ENCODE results near the gene ZNF280D.
"Not testable (repeated sequence)": the region's sequence is repeated elsewhere in the genome, so short reads cannot be mapped to it uniquely, and the experiment has no call there.

The ZNF280D gene, protein sequence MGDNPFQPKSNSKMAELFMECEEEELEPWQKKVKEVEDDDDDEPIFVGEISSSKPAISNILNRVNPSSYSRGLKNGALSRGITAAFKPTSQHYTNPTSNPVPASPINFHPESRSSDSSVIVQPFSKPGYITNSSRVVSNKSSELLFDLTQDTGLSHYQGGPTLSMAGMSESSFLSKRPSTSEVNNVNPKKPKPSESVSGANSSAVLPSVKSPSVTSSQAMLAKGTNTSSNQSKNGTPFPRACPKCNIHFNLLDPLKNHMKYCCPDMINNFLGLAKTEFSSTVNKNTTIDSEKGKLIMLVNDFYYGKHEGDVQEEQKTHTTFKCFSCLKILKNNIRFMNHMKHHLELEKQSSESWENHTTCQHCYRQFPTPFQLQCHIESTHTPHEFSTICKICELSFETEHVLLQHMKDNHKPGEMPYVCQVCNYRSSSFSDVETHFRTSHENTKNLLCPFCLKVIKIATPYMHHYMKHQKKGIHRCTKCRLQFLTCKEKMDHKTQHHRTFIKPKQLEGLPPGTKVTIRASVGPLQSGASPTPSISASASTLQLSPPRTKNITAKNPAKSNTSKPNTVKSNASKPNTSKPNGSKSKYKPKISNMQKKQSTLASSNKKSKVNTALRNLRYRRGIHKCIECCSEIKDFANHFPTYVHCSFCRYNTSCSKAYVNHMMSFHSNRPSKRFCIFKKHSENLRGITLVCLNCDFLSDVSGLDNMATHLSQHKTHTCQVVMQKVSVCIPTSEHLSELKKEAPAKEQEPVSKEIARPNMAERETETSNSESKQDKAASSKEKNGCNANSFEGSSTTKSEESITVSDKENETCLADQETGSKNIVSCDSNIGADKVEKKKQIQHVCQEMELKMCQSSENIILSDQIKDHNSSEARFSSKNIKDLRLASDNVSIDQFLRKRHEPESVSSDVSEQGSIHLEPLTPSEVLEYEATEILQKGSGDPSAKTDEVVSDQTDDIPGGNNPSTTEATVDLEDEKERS

DNA sequence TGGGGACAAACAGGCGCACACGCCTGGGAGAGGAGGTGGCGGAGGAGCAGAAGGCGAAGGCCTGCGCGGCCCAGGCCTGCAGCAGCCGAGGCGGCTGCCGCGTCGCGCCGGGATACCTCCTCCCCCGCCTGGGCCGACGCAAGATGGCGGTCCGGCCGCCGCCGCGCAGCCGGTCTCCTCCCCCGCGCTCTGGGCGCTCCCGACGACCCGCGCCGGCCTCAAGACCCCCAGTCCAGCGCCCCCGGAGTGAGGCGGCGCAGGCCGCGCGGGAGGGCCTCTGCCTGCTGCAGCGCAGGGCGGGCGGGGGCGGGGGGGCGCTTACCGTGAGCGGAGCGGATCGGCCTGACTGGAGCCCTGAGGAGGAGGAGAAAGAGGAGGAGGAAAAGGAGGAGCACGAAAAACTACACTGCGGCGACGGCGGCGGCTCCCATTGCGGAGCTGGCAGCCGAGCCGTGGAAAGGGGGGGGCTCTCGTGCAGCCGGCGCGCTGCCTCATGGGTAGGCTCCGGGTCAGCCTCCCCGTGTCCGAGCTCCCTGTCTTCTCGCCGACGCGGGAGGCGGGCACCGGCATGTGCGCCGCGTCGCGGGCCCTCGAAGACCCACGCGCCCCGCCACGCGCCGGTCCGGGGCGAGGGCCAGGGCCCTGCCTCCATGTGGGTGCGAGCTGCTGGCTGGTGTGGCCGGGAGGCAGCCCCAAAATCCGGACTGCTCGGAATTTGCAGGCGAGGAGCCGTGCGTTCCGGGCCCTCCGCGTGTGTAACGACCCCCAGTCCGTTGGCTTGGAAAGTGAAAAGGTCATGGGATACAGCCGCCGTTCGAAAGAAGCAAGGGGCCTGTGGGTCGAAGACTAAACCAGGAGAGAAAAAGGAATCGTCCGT lies at the start of gene ZNF280D:
Gene ZNF280D (minus strand): TSS at position 374 of the 877 bp plus-strand sequence. CDS start 26,400 bp downstream, outside the sequence.
- no peak for FAIRE-seq

DNA sequence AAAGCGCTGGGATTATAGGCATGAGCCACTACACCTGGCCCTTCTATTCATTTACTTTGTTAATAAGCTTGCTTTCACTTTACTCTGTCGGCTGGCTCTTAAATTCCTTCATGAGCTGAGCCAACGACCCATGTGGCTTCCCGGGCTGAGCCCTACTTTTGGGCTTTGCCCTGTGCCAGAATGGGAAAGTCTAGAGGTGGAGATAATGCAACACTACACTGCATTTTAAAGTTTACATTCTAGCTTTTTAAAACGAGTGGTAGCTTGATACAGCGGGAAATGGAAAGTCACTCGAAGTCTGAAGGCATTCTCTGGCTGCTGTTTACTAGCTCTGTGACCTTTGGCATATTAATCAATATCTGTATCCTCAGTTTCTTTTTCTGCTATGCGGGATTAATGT lies 49.0 kb upstream of the ZNF280D start:
- FAIRE-seq, result no peak

DNA sequence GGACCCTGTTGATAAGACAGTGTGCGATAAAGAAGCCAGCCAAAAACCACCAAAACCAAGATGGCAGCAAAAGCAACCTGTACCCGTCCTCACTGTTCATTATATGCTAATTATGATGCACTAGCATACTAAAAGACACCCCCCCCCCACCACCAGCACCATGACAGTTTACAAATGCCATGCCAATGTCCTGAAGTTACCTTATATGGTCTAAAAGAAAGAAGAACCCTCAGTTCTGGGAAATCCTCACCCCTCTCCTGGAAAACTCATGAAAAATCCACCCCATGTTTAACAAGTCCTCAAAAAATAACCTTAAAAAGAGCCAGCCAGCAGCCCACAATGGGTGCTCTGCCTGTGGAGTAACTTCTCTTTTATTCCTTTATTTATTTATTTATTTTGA lies 48.4 kb upstream of the ZNF280D start:
- FAIRE-seq, result no peak

DNA sequence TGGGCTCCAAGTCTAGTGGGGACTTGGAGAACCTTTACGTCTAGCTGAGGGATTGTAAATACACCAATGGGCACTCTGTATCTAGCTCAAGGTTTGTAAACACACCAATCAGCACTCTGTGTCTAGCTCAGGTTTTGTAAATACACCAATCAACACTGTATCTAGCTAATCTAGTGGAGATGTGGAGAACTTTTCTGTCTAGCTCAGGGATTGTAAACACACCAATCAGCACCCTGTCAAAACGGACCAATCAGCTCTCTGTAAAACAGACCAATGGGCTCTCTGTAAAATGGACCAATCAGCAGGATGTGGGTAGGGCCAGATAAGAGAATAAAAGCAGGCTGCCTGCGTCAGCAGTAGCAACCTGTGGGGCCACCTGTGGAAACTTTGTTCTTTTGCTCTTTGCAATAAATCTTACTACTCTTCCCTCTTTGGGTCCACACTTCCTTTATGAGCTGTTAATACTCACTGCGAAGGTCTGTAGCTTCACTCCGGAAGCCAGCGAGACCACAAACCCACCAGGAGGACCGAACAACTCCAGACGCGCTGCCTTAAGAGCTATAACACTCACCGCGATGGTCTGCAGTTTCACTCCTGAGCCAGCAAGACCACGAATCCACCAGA lies 46.9 kb upstream of the ZNF280D start:
- not testable (repeated sequence) for FAIRE-seq

DNA sequence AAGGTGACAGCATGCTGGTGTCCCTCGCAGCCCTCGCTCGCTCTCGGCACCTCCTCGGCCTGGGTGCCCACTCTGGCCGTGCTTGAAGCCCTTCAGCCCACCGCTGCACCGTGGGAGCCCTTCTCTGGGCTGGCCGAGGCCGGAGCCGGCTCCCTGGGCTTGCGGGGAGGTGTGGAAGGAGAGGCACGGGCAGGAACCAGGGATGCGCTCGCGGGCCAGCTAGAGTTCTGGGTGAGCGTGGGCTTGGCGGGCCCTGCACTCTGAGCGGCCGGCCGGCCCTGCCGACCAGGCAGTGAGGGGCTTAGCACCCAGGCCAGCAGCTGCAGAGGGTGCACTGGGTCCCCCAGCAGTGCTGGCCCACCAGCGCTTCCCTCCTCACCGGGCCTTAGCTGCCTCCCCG lies 46.1 kb upstream of the ZNF280D start:
- not testable (repeated sequence) for FAIRE-seq

DNA sequence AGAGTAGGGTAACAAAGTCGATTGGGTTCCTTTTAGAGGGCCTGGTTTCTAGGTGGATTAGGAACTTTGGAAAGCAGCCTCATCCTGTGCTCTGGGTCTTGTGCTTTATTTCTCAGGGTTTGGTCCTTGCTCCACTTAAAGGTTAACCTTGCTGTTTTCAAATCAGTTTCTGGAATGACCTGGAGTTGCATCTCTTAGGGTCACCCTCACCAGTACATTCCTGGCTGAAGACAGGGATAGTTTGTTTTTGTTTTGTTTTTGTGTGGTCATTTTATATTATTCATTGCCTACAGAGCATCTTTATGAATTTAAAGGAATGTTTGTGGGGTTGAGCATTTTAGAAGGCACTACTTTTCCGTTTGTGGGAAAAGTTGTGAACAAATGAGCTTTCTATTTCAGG lies 45.5 kb upstream of the ZNF280D start:
- no peak for FAIRE-seq

DNA sequence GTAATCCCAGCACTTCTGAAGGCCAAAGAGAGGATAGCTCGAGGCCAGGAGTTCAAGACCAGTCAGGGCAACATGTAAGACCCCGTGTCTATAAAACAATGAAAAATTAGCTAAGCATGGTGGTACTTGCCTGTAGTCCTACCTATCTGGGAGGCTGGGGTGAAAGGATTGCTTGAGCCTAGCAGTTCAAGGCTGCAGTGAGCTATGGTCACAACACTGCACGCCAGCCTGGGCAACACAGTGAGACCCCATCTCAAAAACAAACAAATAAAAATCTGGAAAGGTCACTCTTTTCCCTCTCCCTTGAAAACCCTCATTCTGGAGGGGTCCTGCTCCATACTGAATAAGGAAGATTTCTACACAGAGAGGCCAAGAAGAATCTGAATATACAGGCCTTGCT lies 43.5 kb upstream of the ZNF280D start:
- no peak for FAIRE-seq

DNA sequence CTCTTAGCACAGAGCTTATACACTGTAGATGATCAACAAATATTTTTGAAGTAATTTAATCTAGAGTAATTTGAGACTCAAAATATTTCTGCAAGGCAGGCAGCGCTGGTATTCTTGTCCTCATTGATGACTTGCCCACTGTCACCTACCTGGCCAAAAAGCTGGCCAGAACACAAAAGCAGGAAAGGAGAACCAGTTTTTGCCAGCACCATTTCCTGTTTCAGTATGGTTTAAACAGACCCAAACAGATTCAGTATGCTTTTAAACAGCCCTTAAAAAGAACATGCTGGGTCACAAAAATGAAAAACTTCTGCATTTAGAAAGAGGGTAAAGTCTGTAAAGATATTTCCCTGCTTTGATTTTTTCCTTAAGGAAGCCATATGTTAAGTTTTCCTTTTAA lies 42.3 kb upstream of the ZNF280D start:
- no peak for FAIRE-seq

DNA sequence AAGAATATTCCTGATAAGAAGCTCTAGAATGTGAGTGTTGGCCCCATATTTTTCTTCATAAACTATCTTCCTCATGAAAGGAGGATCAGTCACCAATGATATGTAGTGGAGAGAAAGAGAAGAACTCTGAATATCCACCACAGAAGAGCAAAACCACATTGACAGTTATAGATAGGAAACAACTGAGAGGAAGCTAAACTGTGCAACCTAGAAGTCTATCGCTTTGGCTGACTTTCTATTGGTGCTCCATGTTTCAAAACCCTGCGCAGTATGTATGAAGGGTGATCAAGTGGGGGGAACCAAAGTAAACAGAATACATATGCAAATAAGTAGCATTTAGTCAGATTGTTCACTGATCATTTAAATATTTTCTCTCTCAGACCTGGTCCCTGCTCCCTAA lies 41.0 kb upstream of the ZNF280D start:
- no peak for FAIRE-seq

DNA sequence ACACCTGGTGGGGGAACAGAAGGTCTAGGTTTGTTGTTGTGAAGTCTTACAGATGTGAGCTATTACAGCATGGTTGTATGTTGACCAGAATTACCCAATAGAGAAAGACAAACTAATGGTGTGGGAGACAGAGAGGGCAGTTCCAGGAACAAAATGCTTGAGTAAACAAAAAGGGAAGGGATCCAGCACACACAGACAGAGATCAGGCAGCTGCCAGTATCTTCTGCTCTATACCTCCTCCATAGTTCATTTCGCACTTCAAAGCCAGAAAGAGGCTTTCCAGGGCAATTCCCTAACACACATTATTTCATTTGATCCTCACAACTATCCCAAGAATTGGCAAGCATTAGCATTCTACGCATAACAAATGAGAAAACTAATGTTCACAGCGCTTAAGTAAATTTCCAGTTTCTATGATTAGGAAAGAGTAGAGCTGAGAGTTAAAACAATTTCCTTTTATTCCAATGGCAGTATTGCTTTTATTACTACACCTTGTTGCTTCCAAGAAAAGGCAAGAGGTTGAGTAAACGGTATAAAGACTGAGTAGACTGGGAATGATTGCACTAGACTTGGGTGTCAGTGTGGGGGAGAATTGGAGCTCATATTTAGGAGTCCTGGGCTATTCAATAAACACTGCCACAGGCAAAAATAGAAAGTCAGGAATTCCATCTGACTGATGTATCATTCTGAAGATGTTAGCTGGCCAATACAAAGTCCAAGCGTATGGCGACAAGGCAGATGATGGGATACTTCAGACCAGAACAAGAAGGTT lies 39.7 kb upstream of the ZNF280D start:
- no peak for FAIRE-seq

DNA sequence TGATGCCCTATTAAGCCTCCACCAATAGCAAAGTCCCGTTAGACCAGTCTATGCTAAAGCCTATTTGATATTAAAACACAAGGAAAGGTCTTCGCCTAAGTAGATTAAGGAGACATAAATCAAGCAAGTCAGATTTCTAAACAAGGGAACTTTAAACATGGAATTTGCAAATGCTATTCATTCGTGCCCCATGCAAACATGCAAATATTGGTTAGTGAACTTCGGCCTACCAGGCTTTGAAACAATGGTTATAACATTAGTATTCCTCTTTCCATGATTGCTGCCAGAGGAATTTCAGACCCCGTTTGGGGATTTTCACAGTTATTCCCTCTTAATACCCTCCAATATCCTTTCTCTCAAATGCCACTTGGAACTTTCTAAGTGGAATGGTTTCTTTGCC lies 36.9 kb upstream of the ZNF280D start:
- no peak for FAIRE-seq

DNA sequence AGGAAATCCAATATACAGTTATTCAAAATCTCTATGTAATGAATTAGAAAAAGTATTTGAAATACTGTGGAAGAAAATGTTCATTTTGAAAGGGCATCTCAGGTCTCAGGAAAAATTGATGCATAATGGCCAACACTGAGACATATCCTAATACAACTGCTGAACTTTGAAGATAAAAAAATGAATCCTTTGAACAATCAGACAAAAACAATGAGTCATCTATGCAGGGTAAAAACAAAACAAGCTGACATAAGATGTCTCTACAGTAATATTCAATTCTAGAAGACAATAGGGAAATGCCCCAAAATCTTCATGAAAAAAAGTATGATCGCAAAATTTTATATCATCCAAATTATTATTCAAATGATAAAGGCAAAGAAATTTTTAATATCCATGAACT lies 34.0 kb upstream of the ZNF280D start:
- no peak for FAIRE-seq

DNA sequence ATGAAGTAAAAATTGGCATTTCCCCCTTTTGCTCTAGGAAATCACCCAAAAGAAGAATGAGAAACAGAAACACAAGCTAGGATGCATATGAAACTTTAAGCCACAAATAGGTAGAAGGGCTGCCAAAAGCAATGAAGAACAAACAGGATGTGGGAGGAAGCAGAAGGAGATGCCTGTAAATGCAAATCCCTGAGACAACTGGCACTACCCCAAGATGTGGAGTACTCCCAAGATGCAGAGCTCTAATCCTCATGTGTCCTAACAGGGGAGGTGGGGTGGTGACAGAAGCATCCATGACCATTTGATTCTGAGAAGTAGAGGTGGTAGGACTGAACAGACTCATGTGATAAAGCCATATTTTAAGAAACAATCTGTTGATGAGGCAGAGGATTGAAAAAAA lies 31.9 kb upstream of the ZNF280D start:
- no peak for FAIRE-seq

DNA sequence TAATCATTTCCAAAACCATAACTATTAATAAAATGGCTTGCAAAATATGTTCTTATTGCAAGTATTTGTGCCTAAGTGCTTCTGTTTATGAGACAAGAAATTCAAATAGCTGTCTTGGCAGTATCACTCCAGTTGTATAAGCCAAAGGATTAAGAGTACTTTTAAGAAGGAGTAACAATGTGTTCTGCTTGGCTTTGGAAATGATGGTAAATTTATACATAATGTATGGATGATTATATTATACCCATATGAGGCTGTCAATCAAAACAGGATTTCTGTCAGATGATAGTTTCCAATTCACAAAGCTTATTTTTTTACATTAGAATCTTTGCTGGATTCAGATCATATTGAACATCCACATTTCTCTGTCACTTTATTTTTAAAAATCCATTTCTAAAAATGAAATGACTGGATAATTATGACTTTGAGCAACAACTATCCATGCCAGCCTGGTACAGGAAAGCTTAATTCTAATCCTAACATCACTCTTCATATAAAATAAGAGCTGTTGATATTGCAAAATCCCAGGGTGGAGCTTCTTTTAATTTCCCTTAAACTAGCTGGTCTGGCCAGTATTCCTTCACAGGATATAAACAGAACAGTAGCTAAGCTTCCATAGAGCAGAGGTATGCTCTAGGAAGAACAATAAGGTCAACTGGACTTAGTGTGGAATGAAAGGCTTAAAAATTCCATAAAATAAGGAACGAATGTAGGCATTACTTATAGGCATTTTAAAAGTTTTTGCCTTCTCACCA lies 30.0 kb upstream of the ZNF280D start:
- no peak for FAIRE-seq

DNA sequence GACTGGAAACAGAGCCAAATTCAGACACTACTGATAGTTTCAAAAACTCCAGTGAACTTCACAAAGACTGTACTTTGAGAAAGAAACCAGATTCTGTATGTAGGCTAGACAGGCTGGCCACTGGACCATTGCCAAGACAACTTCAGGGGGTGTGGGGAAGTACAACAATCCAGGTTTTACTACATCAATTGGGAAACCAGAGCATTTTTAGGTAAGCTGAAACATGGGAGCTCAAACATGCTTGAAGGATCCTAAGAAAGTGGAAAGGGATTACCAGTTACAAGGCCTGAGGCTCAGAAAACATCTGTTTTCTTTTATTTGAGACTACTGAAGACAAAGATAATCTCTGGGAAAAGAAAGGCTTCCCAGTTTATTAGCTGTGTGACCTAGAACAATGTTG lies 26.9 kb upstream of the ZNF280D start:
- no peak for FAIRE-seq

DNA sequence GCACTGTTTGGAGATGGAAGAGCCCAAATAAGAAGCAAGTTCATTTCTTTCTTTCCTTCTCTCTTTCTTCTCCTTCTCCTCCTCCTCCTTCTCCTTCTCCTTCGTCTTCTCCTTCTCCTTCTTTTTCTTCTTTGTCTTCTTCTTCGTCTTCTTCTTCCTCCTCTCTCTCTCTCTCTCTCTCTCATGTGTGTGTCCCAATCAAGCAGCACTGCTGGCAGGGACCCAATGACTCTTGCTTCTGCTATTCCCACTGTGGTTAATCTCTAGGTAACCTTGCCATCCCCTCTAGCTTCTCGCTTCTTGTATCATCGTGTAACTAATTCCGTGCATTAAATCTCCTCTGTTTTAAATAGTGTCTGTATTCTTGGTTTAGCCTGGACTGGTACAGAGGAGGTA lies 26.1 kb upstream of the ZNF280D start:
- no peak for FAIRE-seq

DNA sequence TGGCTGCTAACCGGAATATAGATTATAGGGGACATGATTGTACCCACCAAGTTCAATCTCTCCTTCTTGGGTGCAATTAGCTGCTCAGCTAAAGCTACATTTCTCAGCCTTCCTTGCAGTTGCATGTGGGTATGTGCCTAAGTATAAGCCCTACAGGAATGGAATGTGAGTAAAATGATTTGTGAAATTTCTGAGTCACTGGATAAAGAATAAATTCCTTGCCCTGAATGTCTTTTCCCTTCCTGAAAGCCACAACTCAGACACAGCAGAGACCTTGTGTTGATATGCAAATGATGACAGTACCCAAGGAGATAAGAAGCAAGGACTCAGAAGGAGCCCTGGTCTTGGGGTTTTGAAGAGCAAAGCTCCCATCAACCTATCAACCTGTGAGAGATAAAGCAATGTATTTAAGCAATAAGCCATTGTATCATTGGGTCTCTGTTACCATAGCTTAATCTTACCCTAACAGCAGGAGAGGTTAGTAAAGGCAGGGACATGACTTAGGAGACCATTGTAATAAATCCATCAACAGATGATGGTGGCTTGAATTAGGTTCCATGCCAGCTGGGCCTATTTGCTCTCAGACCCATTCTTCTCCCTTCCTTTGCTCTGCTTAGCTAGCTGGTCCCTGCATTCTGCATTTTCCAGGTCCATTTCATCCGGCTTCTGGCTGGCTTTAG lies 25.6 kb upstream of the ZNF280D start:
- FAIRE-seq, result no peak

DNA sequence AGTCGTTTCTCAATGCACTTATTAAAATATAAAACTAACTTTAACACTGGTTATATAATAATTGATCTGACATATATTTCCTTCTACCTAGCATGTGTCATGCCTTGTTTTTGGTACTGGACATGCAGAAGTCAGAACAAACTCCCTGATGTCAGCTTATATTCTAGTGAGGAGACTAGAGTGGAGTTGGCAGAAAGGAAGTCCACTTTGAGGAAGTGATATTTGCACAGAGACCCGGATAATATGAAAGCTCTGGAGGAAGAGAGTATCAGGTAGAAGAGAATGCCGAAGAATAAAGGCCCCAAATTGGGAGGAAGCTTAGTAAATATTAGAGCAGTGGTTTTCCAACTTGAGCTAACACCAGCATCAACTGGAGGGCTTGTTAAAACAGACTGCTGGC lies 24.6 kb upstream of the ZNF280D start:
- FAIRE-seq, result no peak

DNA sequence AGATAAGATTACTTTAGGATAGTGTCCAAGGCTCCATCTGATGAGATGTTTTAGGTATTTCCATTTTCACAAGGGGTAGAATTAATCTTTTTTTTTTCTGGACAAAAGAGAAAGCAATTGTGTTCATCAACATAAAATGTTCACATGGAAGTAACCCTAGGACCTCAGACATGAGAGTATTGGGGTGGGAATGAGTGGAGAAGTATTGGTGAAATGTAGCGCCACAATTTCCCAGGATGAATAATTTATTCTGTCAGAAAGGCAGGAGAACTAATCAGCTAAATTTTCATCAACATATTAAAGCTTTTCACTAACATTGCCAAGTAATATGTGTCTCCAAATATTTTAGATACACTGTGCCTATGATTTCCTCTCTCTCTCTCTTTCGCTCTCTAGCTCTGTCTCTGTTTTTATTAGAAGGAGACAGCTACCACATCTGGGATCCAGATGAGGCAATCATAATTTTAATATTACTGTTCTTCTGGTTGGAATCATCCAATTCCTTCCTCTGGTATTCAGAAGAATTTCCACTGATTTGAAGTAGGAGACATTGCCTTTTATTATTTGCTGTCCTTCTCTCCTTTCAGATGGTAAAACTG lies 21.6 kb upstream of the ZNF280D start:
- FAIRE-seq, result no peak

DNA sequence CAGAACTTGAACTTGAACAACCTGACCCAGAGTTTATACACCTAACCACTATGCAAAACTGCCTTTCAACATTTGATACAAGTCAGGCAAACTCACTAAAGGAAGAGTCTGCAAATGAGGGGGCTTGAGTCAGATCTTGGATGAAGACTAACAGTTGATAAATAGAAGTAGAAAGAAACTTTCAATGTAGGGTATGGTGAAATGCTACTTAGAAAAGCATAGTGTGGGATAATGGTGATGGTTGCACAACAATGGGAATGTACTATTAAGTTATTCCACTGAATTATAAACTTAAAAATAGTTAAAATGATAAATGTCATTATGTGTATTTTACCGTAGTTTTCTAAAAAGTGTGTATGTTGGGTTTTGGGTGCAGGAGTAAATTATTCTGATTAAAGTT lies 19.7 kb upstream of the ZNF280D start:
- FAIRE-seq, result no peak
